Esophagus squamous epithelium (tissue), 5 donors: ENCODE measurements around the gene LINC00305. TPM values are rescaled to one million over a fixed set of nuclear protein-coding genes. Genes with fewer than 3 reads are reported as not detected.

Experiments used
- DNase-seq: peaks from one replicate; lab custom pipeline; 2025; lab: John Stamatoyannopoulos, UW
- H3K27ac ChIP-seq, 4 donors: fragments of 200-600 bp; sonication (generic); one replicate each; pipeline ENCODE4 v1.5.1; 2016 to 2019; ENCODE audit warnings: mild to moderate bottlenecking in 1 of 4
- H3K27me3 ChIP-seq, 4 donors: fragments of 200-600 bp; sonication (generic); 1 replicate in 3 of 4; 2 replicates in 1 of 4; pipeline versions ENCODE4 v1.5.1 to v1.6.0; 2017 to 2021; ENCODE audit warnings: antibody characterized with exemption in 1 of 4
- H3K36me3 ChIP-seq, 3 donors: fragments of 200-600 bp; sonication (generic); one replicate each; pipeline ENCODE4 v1.5.1; 2016 to 2019
- H3K4me1 ChIP-seq, 3 donors: fragments of 200-600 bp; sonication (generic); one replicate each; pipeline ENCODE4 v1.5.1; 2017 to 2019
- H3K4me3 ChIP-seq, 4 donors: fragments of 200-600 bp; sonication (generic); 1 replicate in 3 of 4; 2 replicates in 1 of 4; pipeline ENCODE4 v1.5.1; 2016 to 2019; ENCODE audit warnings: mild to moderate bottlenecking in 2 of 4, moderate library complexity in 1 of 4
- H3K9me3 ChIP-seq, 3 donors: fragments of 200-600 bp; sonication (generic); one replicate each; pipeline ENCODE4 v1.5.1; 2016 to 2019
- CTCF ChIP-seq, 6 experiments: fragments of 450-650 bp in 4 of 6; fragments of 200-600 bp in 2 of 6; sonication (generic) in 2 of 6; IDR thresholded peaks; one replicate each; pipeline ENCODE4 v1.5.1; 2016 to 2019; ENCODE audit warnings: antibody characterized with exemption in 6 of 6, mild to moderate bottlenecking in 4 of 6, moderate library complexity in 4 of 6
- POLR2A ChIP-seq, 4 donors: fragments of 450-650 bp; IDR thresholded peaks; one replicate each; pipeline ENCODE4 v1.6.1; 2017; ENCODE audit warnings: antibody characterized with exemption in 4 of 4, mild to moderate bottlenecking in 4 of 4, moderate library complexity in 3 of 4
- WGBS, 2 donors: methylation state at CpG; one replicate each; pipeline ENCODE4 v1.1.5; 2018; 5-methylcytosine and 5-hydroxymethylcytosine counted together
- intact Hi-C: fragments of 100-400 bp; cut with DNase I; formaldehyde crosslinking; loops from one replicate; pipeline ENCODE4 v1.15.0; 2022
- total RNA-seq, 4 donors: library from RNA; depleted of rRNA; stranded (reverse); fragments of >200 nt; gene quantifications; one replicate each; pipeline ENCODE4 v1.1.0, GENCODE V29; 2016
- donor health status: DM: yes; HTN: yes; CAD: no.

LINC00305 gene
- total RNA-seq, 4 donors from 2014 or later, result not detected

- Histone ChIP-seq H3K4me3 (no peak overlapping the region), H3K36me3 (no peaks in the 10 kb centered on the region), H3K4me1 (no peaks in the 10 kb centered on the region), H3K9me3 (no peaks in the 10 kb centered on the region), H3K27ac (no peak overlapping the region), H3K27me3 (no peaks in the 10 kb centered on the region)
- no peak for DNase-seq
- 69 to 100% methylated on average over 1 of the region's 1 CpG for WGBS, 2 donors
- intact Hi-C loops, result no loop called here
- TF ChIP-seq POLR2A (IDR thresholded peaks at IDR 0.05) (no peak), CTCF (IDR thresholded peaks at IDR 0.05) (no peak)
These were observed 53.8 kb downstream of the LINC00305 start for GRCh38 chr18:64095056-64095455.

GRCh38 chr18:64094210-64094609, 54.7 kb downstream of the LINC00305 start:
- no peak overlapping the region for H3K27ac ChIP-seq
- no peak for DNase-seq
- intact Hi-C loops, result no loop called here
- no peaks in the 10 kb centered on the region for H3K4me1 ChIP-seq
- H3K27me3 ChIP-seq, result no peaks in the 10 kb centered on the region
- no peak overlapping the region for H3K4me3 ChIP-seq
- no peak for TF ChIP-seq POLR2A (IDR thresholded peaks at IDR 0.05)
- no peak for TF ChIP-seq CTCF (IDR thresholded peaks at IDR 0.05)
- no peaks in the 10 kb centered on the region for H3K36me3 ChIP-seq
- H3K9me3 ChIP-seq, result no peaks in the 10 kb centered on the region
- 13 to 38% methylated on average over 1 of the region's 1 CpG for WGBS, 2 donors

DNA sequence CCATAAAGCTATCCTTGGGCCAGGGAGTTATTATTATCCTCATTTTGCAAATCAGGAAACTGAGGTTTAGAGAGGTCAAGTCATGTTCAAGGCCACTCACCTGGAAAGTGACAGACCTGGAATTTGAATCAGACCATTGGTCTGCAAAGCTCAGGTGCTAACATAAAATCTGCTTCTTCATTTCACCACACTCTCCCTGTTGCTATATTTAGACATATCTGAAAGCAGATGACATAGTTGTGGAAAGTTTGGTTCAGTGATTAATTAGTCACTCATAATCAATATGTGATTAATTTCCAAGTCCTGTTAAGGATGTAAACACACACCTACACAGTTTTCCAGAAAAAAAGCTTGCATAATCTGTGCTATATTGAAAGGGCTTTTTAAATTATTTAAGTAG, 57.4 kb downstream of the LINC00305 start:
- no peak for DNase-seq

DNA sequence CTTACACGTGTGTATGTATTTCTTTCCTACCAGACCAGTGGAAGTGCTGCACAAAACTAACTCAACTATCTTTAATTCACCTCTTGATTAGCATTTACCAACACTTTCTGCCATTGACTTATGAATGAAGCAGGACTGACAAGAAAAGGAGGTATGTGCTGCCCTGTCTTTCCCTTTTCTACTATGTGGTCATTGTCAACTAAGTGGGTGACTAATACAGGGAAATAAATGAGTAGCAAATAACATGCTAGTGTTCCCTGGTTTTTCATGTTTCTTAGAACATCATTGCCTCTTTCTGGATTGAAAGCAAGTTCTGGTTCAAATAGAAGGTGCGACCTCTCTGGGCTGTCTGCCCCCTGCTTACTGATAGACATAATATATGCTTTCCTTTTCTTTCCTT, 58.0 kb downstream of the LINC00305 start:
- Histone ChIP-seq H3K4me1 (no peaks in the 10 kb centered on the region), H3K36me3 (no peaks in the 10 kb centered on the region), H3K27ac (no peak overlapping the region), H3K9me3 (no peaks in the 10 kb centered on the region), H3K4me3 (no peak overlapping the region), H3K27me3 (no peaks in the 10 kb centered on the region)
- TF ChIP-seq POLR2A (IDR thresholded peaks at IDR 0.05) (no peak), CTCF (IDR thresholded peaks at IDR 0.05) (no peak)
- intact Hi-C loops, result no loop called here
- WGBS, 2 donors, result 72 to 75% methylated on average over 2 of the region's 2 CpGs
- DNase-seq, result no peak

More for the DNA sequence above, 57.4 kb downstream of the LINC00305 start:
- Histone ChIP-seq H3K9me3 (no peaks in the 10 kb centered on the region), H3K4me1 (no peaks in the 10 kb centered on the region), H3K4me3 (no peak overlapping the region), H3K27me3 (no peaks in the 10 kb centered on the region), H3K36me3 (no peaks in the 10 kb centered on the region), H3K27ac (no peak overlapping the region)
- TF ChIP-seq CTCF (IDR thresholded peaks at IDR 0.05) (no peak), POLR2A (IDR thresholded peaks at IDR 0.05) (no peak)
- intact Hi-C loops, result no loop called here

DNA sequence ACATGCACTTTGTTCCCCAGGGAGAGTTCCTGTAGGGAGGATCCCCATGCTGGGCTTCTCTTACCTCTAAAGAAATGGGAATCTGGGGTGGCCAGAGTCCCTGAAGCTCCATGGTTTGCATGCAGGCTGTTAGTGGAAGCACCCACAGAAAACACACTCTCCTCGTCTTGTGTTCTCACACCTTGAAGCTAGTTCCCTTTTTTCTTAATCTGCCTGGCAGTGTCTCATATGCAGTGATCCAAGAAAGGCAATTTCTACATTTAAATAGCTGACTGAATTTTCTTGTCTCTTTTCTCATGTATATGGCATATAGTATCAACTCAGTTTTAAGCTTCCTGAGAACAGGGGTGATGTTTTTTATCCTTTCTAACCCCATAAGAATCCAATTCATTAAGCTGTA, 65.0 kb downstream of the LINC00305 start:
- no peaks in the 10 kb centered on the region for H3K36me3 ChIP-seq
- DNase-seq, result no peak
- TF ChIP-seq POLR2A (IDR thresholded peaks at IDR 0.05) (no peak), CTCF (IDR thresholded peaks at IDR 0.05) (no peak)
- intact Hi-C loops, result no loop called here
- no peaks in the 10 kb centered on the region for H3K9me3 ChIP-seq
- no peaks in the 10 kb centered on the region for H3K27me3 ChIP-seq
- no peaks in the 10 kb centered on the region for H3K4me1 ChIP-seq
- 56 to 64% methylated on average over 1 of the region's 1 CpG for WGBS, 2 donors
- H3K27ac ChIP-seq, result no peak overlapping the region
- H3K4me3 ChIP-seq, result no peak overlapping the region
